Mesothelial cell of epicardium (in vitro differentiated cells): Measurements from ENCODE around the gene MICAL2. TPM values are rescaled to one million over a fixed set of nuclear protein-coding genes. Genes with fewer than 3 reads are reported as not detected.

Experiments used
- DNase-seq, 2 experiments: peaks; one replicate each; pipeline ENCODE4 v3.0.0; 2021; ENCODE audit warnings: low spot score in 2 of 2; ENCODE audit not compliant: unreplicated experiment in 2 of 2
- H3K27ac Mint-ChIP-seq: 2 replicates; pipeline ENCODE4 v1.8.0; 2021; ENCODE audit warnings: mixed read lengths
- H3K27me3 Mint-ChIP-seq: 2 replicates; pipeline ENCODE4 v1.8.0; 2021; ENCODE audit warnings: low read depth, mixed read lengths
- H3K36me3 Mint-ChIP-seq: 2 replicates; pipeline ENCODE4 v1.8.0; 2021; ENCODE audit warnings: mixed read lengths
- H3K4me1 Mint-ChIP-seq: 2 replicates; pipeline ENCODE4 v1.8.0; 2021; ENCODE audit warnings: mixed read lengths
- H3K4me3 Mint-ChIP-seq: 2 replicates; pipeline ENCODE4 v1.8.0; 2021; ENCODE audit warnings: mild to moderate bottlenecking, moderate library complexity, mixed read lengths
- H3K9me3 Mint-ChIP-seq: 2 replicates; pipeline ENCODE4 v1.8.0; 2021; ENCODE audit warnings: mixed read lengths
- CTCF ChIP-seq: fragments of 200-600 bp; sonication (generic); IDR thresholded peaks from one replicate; pipeline ENCODE4 v1.5.0; 2021; ENCODE audit warnings: antibody characterized with exemption; ENCODE audit not compliant: unreplicated experiment
- total RNA-seq: library from RNA; stranded (reverse); gene quantifications from 3 replicates; pipeline ENCODE4 v1.2.1, GENCODE V29; 2021

MICAL2 gene
- total RNA-seq, 1 donor from 2014 or later: 15.0 TPM

- Mint-ChIP-seq H3K27ac (no peak overlapping the region), H3K4me3 (no peak overlapping the region)
Measured at GRCh38 chr11:12180257-12181205, 70.1 kb downstream of the MICAL2 start.

GRCh38 chr11:12182302-12182675 lies 71.9 kb downstream of the MICAL2 start:
- Mint-ChIP-seq H3K27me3 (no peaks in the 10 kb centered on the region), H3K36me3 (no peaks in the 10 kb centered on the region), H3K4me3 (no peak overlapping the region), H3K27ac (peak overlapping the region; percentile 85), H3K4me1 (peaks cover 35% of the 10 kb centered on the region), H3K9me3 (no peaks in the 10 kb centered on the region)
- TF ChIP-seq CTCF: no peak
- DNase-seq: no peak

More at GRCh38 chr11:12180257-12181205, 70.1 kb downstream of the MICAL2 start:
- Mint-ChIP-seq H3K36me3 (no peaks in the 10 kb centered on the region), H3K27me3 (no peaks in the 10 kb centered on the region), H3K9me3 (no peaks in the 10 kb centered on the region), H3K4me1 (peaks cover 24% of the 10 kb centered on the region)
- no peak for TF ChIP-seq CTCF
- no peak for DNase-seq

- Mint-ChIP-seq H3K4me3 (no peak overlapping the region), H3K36me3 (no peaks in the 10 kb centered on the region), H3K27ac (peak overlapping the region; percentile 85), H3K4me1 (peaks cover 35% of the 10 kb centered on the region), H3K27me3 (no peaks in the 10 kb centered on the region), H3K9me3 (no peaks in the 10 kb centered on the region)
- DNase-seq: peak in 1 of 2 experiments; percentile 55
- no peak for TF ChIP-seq CTCF
Measured at GRCh38 chr11:12182676-12183541, 72.5 kb downstream of the MICAL2 start.

GRCh38 chr11:12183827-12184620 lies 73.6 kb downstream of the MICAL2 start:
- Mint-ChIP-seq H3K36me3 (no peaks in the 10 kb centered on the region), H3K27ac (no peak overlapping the region), H3K27me3 (no peaks in the 10 kb centered on the region), H3K9me3 (no peaks in the 10 kb centered on the region), H3K4me3 (no peak overlapping the region), H3K4me1 (peaks cover 35% of the 10 kb centered on the region)
- TF ChIP-seq CTCF: no peak
- no peak for DNase-seq

- no peak overlapping the region for H3K27ac Mint-ChIP-seq
Measured at GRCh38 chr11:12184699-12185098, 74.3 kb downstream of the MICAL2 start.

More at GRCh38 chr11:12184699-12185098, 74.3 kb downstream of the MICAL2 start:
- TF ChIP-seq CTCF: no peak
- Mint-ChIP-seq H3K4me3 (no peak overlapping the region), H3K4me1 (peaks cover 35% of the 10 kb centered on the region), H3K36me3 (no peaks in the 10 kb centered on the region), H3K27me3 (no peaks in the 10 kb centered on the region), H3K9me3 (no peaks in the 10 kb centered on the region)
- no peak for DNase-seq
